HG03175 (cell line): Measurements from ENCODE around the gene GLS2.
"Not testable (repeated sequence)": the region's sequence is repeated elsewhere in the genome, so short reads cannot be mapped to it uniquely, and the experiment has no call there.

Experiments used
- ATAC-seq: cut with Tn5 transposase; IDR thresholded peaks from one replicate; pipeline ENCODE4 v1.9.1; 2021; ENCODE audit warnings: mild to moderate bottlenecking, moderate library complexity; ENCODE audit not compliant: unreplicated experiment

GLS2 gene

GRCh38 chr12:56493409-56494105 is 5.6 kb upstream of the GLS2 start:
- not testable (repeated sequence) for ATAC-seq

DNA sequence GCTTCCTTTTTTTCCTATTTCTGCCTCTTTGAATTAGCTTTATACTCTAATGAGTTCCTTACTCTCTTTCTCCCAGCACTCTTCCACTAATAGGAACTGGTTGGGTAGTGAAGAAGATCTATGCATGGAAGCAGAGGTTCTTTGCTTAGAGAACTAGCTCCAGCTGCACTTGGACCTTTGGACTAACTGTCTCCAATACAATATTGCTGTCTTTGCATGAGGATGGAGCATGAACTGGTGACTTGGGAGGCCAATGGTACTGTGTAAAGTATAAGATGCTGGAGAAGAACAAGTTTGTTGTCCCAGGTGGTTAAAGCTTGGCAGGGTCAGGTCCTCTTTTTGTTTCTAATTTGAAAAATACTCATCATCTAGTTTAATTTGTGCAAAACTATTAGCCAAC is 2.4 kb upstream of the GLS2 start:
- ATAC-seq = no peak

GRCh38 chr12:56487448-56488040 is 417 bp downstream of the GLS2 start:
- ATAC-seq = peak; percentile 25

DNA sequence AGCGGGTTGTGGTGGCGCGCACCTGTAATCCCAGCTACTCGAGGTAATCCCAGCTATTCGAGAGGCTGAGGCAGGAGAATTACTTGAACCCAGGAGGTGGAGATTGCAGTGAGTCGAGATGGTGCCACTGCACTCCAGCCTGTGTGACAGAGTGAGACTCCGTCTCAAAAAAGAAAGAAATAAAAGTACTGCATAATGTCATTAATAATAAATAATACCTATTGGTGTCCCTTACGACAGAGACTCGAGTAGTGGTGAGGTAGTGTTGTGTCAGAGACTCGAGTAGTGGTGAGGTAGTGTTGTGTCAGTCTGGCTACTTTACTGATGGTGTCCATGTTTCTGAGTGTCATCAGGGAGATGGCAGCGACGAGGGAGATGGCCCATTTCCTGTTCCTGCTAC is 1.3 kb downstream of the GLS2 start:
- no peak for ATAC-seq

- no peak for ATAC-seq
These were observed 3.4 kb downstream of the GLS2 start for GRCh38 chr12:56484566-56484965.

- no peak for ATAC-seq
These were observed 8.3 kb downstream of the GLS2 start for GRCh38 chr12:56479625-56480024.

GRCh38 chr12:56477521-56478225 is 10.3 kb downstream of the GLS2 start:
- no peak for ATAC-seq

DNA sequence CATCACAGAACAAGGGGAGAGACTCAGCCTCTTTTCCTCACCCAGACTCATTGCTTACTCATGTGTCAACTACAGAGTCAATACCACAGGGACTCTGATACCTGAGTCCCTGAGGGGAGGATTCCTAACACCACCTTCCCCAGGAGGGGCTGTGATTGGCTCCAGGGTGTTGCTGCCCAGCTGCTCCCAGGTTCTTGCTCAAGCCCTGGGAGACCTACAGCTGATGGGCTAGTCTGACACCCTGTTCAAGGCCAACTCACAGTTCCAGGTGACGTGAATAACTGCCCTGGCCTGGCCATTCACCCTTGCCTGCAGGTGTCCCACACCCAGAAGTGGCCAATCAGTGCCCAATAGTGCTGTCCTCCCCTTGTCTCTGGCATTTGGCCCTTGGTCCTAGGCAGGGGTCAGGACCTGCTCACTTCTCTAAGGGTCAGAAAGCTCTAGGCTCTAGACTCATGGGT is 11.0 kb downstream of the GLS2 start:
- no peak for ATAC-seq

DNA sequence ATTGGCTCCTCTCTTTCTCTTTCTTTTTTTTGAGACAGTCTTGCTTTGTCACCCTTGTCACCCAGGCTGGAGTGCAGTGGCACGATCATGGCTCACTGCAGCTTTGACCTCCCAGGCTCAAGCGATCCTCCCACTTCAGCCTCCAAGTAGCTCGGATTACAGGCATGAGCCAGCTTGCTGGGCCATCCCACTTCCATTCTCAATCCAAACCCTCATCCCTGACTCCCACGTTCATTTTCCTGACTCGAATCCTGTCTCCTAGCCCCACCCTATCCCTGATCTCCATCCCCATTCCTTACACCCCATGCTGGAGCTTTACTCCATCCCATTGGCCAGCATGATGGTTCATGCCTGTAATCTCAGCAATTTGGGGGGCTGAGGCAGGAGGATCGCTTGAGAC is 11.8 kb downstream of the GLS2 start:
- ATAC-seq = no peak

- no peak for ATAC-seq
These were observed 13.6 kb downstream of the GLS2 start for GRCh38 chr12:56474389-56474788.

- no peak for ATAC-seq
These were observed 18.7 kb downstream of the GLS2 start for GRCh38 chr12:56469007-56469930.

GRCh38 chr12:56468216-56469006 is 19.6 kb downstream of the GLS2 start, which contains the start of gene SPRYD4:
SPRYD4 (plus strand) TSS chr12:56468578; CDS start chr12:56468592, 14 bp downstream.
- peak; percentile 90 for ATAC-seq

GRCh38 chr12:56462565-56462964 is 25.4 kb downstream of the GLS2 start:
- ATAC-seq = no peak

GRCh38 chr12:56461235-56462159 is 26.5 kb downstream of the GLS2 start:
- ATAC-seq = no peak

DNA sequence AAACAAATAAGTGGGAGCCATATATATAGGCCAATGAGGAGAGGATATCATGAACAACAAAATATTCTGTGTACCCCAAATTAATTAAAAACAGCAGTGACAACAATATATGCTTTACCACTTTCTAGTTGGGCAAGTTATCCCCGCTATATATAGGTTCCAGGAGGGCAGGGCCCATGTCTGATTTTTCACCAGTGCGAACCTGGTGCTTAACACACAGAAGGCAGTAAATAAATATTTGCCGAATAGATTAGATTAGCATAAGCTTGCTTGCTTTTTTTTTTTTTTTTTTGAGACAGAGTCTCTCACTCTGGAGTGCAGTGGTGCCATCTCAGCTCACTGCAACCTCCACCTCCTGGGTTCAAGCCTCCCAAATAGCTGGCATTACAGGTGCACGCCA is 30.1 kb downstream of the GLS2 start:
- no peak for ATAC-seq

- ATAC-seq = no peak
These were observed 33.4 kb downstream of the GLS2 start, which contains the start of gene MIP for GRCh38 chr12:56454557-56454956. MIP (minus strand) TSS chr12:56454657; CDS start chr12:56454613, 44 bp downstream.

GRCh38 chr12:56451147-56451546 is 36.8 kb downstream of the GLS2 start:
- ATAC-seq = no peak

- no peak for ATAC-seq
These were observed 37.7 kb downstream of the GLS2 start for GRCh38 chr12:56450241-56450640.

GRCh38 chr12:56449622-56449984 is 38.4 kb downstream of the GLS2 start:
- no peak for ATAC-seq
